ENCODE measurements around the gene MTCL1. TPM values are rescaled to one million over a fixed set of nuclear protein-coding genes. Genes with fewer than 3 reads are reported as not detected.

MTCL1 gene
- total RNA-seq, result 0.42 and 0.56 TPM in 2 replicates

- intact Hi-C loops (cut with micrococcal nuclease), result loop anchor here (2.0 kb wide), 2 partner anchors 49 to 441 kb away; no protein-coding TSS in a partner anchor
Measured at GRCh38 chr18:8705238-8705960, at the start of gene MTCL1. Gene MTCL1, plus strand, starts transcription at chr18:8705556. Its CDS starts 105 bp downstream, at chr18:8705661.

- intact Hi-C loops (cut with micrococcal nuclease), result no loop called here
Measured at GRCh38 chr18:8656232-8656631, 49.1 kb upstream of the MTCL1 start.

DNA sequence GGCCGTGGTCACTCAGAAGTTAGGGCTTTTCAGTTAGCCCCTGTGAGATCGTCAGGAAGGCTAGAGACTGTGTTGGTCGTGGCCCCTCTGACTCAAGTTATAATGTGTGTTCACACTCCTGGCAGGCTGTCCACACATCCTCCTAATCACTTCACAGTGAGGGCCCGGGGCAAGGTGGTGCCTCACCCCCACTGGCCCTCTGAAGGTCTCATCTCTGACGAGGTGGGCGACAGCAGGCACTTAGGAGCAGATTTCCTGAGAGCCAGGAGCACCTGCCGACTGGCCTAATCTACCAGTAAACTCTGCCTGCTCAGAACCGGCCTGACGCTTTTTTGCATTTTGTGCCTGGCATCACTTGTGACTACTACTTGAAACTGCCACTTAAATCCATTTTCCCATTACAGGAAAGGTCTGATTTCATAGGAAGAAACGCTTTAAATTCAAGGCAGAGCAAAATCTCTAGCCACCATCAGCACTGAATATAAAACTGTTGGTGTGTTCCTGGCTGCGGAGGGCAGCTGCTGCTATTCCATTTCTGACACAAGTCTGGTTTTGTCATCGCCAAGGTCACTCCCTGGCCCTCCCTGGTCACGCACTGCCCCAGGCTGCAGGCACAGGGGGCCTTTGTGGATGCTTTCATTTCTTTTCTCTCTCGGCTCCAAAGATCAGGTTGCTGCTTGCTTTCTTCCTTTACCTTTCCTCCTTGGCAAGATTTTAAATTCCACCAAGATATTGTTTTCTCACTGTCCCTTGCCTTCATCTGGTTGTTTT lies 48.1 kb upstream of the MTCL1 start:
- intact Hi-C loops (cut with micrococcal nuclease), result no loop called here

- intact Hi-C loops (cut with micrococcal nuclease), result no loop called here
Measured at GRCh38 chr18:8657873-8658470, 47.4 kb upstream of the MTCL1 start.

- intact Hi-C loops (cut with micrococcal nuclease), result no loop called here
Measured at GRCh38 chr18:8658858-8659485, 46.4 kb upstream of the MTCL1 start.

- intact Hi-C loops (cut with micrococcal nuclease), result no loop called here
Measured at GRCh38 chr18:8659609-8660242, 45.6 kb upstream of the MTCL1 start.

GRCh38 chr18:8660316-8660715 lies 45.0 kb upstream of the MTCL1 start:
- intact Hi-C loops (cut with micrococcal nuclease), result no loop called here

DNA sequence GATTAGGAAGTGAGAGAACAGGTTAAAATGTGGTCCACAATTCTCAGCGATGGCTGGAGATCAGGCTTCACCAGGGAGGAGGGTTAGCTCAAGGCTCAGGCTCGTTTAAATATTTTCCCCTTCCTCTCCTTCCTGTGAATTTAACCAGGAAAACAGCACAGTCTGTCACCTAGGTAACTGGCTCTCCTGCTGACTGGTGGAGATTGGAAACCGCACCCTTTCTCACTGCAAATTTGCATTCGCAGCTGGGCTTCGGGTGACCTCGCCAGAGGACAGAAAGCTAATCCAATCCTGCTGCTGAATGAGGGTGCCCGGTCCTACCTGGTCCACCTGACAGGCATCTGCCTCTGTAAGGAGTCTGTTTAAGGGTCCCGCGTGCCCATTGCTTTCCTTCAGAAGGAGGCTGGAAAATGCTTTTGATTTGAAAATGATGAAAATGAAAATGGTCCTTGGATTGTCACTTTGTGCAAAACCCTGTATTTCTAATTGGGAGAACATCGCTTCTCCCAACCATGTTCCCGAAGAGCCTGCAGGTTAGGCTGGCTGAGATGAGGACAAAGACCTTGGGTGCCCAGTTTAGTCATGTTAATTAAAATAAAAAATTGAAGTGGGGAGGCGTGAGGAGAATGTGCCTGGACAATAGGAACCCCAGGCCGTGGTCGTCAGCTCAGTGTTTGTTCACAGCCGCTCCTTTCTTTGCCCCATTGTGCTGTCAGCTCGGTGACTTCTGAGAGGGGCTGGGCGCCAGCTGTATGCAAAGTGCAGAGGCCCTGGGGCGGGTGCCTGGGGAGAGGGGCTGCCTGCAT lies 43.4 kb upstream of the MTCL1 start:
- intact Hi-C loops (cut with micrococcal nuclease), result no loop called here

- intact Hi-C loops (cut with micrococcal nuclease), result no loop called here
Measured at GRCh38 chr18:8662560-8663255, 42.6 kb upstream of the MTCL1 start.

DNA sequence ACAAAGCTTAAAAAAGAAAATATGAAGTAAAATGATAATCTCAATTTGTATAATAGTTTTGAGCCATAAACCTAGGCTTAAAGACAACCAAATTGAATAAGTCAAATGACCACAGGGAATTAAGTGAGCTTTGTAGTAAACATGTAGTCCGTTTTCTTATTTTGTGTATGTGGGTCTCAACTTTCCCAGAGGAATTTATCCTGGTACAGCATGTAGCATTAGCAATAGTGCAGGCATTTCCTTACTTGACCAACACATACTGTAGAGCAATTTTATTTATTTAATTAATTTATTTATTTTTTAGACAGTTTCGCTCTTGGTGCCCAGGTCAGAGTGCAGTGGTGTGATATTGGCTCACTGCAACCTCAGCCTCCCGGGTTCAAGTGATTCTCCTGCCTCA lies 37.5 kb upstream of the MTCL1 start:
- intact Hi-C loops (cut with micrococcal nuclease), result no loop called here

GRCh38 chr18:8668381-8668780 lies 37.0 kb upstream of the MTCL1 start:
- intact Hi-C loops (cut with micrococcal nuclease), result no loop called here

DNA sequence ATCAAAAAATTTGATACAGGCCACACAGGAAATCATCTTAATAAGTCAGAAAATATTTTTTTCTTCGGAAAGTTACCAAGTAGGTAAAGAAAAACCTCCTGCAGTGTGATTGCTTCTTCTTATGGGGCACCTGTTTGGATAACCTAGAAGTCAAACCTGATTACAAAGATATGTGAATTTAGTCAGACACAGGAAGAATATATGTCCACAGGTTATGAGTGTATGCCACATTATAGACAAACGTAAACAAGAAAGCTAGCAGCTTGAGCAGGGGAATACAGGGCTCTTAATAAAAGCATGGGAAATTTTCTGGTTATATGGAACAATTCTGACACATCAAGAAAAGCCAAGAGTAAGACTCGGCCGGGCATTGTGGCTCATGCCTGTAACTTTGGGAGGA lies 35.8 kb upstream of the MTCL1 start:
- intact Hi-C loops (cut with micrococcal nuclease), result no loop called here

DNA sequence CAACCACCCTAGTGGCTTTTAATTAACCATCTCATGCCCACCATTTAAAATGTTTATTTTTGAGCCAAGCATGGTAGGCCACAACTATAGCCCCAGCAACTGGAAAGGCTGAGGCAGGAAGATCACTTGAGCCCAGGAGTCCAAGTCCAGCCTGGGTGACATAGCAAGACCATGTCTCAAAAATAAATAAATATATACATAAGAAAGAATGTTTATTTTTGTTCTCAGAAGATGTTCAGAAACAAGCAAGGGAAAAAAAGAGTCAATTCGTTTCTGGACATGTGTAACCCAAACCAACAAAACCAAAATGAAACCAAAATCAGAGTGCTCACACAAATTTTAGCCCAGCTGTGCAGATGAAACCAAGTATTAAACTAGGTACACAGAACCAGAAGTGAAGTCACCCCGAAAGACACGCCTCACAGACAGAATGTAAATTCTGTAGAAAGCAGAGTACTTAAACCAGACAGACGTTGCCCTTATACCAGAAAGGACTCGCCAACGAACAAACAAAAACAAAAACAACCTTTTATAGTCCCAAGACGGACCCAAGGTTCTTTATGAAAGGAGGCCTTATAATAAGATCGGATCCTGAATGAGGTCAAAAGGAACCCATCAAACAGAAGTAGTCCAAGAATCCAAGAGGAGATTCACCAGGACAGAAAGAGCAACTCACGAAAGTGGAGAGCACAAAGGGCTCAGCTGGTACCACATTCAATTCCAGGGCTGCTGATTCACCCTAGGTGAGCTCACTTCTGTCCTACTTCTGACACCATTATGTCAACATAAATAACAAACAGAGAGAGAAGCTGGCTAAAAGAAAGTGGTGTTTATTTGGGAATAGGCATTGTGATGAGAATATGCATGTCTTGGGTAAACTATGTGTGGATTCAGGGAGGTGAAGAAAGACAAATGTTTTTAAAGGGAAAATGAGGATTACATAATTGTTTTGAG lies 31.8 kb upstream of the MTCL1 start:
- intact Hi-C loops (cut with micrococcal nuclease), result no loop called here

GRCh38 chr18:8675057-8675456 lies 30.3 kb upstream of the MTCL1 start:
- intact Hi-C loops (cut with micrococcal nuclease), result no loop called here

DNA sequence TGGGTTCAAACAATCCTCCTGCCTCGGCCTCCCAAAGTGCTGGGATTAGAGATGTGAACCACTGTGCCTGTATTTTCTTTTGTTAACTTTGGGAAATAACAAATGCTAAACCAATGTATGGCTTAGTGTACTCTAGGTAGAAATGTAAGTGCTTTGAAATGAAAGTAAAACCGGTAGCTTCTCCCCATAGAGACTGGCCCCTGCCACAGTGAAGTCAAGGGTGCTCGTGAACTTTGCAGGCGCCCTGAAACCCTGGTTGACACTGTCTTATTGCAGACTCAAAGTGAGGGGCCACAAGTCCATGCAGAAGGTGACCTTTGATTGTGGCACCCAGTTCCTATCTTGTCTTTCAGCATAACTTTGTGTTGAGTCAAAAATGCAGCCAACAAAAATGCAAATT lies 24.2 kb upstream of the MTCL1 start:
- intact Hi-C loops (cut with micrococcal nuclease), result no loop called here

GRCh38 chr18:8684577-8684976 lies 20.8 kb upstream of the MTCL1 start:
- intact Hi-C loops (cut with micrococcal nuclease), result no loop called here

DNA sequence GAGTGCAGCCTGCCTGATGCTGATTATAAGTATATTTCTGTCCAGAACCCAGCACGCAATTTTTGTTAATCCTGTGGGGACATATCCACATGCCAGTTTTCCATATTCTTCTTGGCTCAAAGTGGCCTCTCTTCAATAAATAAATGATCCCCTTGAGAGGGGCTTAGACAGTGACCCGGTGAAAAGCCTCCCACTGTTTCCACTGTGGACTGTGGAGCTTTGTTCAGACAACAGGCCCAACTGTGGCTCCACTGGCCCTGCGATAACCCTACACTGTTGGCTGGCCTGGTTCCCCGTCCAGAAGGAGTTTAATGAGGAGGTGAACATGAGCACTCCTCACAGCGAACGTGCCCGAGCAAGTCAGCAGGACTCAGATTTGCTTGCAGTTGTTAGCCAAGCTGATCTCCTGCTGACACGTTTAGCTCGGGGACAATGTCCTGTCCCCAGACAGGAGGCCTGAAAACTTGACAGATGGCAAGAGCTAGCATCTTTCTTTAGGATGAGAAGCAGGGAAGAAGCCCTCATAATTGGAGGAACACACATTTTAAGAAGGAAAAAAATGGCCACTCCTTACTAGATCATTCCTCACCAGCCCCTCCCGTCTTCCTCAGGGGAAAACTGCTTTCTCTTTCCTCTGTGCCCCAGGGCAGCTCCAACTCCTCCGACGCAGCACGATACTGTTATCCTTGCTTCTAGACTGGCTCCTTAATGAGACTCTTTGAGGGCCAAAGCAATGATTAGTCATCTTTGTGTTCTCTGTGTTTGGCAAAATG lies 20.0 kb upstream of the MTCL1 start:
- intact Hi-C loops (cut with micrococcal nuclease), result no loop called here

DNA sequence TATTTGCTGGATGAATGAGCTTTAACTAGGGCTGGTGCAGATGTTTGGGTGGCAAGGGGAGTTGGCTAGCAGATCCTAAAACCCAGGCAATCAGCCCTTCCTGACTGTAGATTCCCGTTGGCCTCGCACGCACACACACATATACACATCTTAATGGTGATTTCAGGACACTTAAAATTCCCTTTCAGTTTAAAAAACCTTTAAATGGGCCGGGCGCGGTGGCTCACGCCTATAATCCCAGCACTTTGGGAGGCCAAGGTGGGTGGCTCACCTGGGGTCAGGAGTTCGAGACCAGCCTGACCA lies 19.5 kb upstream of the MTCL1 start:
- intact Hi-C loops (cut with micrococcal nuclease), result no loop called here

Measured in T-helper 1 cell treated with Interleukin-12 subunit alpha and Interleukin-12 subunit beta and Interleukin-4 antibody, amounts not matched to agents 30 ng/mL and 1 ng/mL, for 36 hours (primary cell).